GM19099 (cell line): ENCODE results near the gene LRRC74B.

ENCODE experiments used
- POLR2A ChIP-seq: IDR thresholded peaks from 3 replicates; pipeline ENCODE4 v1.6.1; 2011; ENCODE audit warnings: low read depth; ENCODE audit not compliant: insufficient read length; ENCODE audit errors: extremely low read depth

The LRRC74B gene

GRCh38 chr22:21104126-21104691 lies 58.5 kb downstream of the LRRC74B start:
- no peak for TF ChIP-seq POLR2A

DNA sequence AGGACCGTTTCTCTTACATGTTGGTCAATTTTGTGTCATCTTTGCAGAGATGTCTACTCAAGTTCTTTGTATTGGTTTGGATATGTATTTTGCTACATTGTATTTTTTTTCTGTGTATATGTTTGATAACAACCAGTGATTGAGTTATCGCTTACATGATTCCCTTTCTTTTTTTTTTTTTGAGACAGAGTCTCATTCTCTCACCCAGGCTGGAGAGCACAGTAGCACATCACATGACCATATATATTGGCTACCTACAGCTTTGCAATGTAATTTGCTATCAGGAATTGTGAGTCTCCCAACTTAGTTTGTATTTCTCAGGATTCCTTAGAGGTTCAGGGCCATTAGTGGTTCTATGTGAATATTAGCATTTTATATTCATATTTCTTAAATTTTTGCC lies 59.5 kb downstream of the LRRC74B start:
- no peak for TF ChIP-seq POLR2A

DNA sequence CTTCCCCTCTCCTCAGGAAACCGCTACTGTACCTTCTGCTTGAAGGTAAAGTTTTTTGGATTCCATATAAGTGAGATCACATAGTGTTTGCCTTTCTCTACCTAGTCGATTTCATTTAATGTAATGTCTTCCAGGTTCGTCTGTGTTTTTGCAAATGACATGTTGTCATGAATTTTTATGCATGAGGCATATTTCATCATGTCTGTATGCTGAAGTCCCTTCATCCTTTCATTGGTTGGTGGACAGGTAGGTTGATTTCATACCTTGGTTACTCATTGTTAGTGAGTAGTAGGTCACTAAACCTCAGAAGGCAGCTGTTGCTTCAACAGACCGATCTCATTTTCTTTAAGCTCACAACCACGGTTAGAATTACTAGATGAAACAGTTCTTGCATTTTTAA lies 60.3 kb downstream of the LRRC74B start:
- TF ChIP-seq POLR2A = no peak

GRCh38 chr22:21108379-21109115 lies 62.8 kb downstream of the LRRC74B start:
- no peak for TF ChIP-seq POLR2A
